ENCODE measurements around the gene TNS3.

The TNS3 gene

DNA sequence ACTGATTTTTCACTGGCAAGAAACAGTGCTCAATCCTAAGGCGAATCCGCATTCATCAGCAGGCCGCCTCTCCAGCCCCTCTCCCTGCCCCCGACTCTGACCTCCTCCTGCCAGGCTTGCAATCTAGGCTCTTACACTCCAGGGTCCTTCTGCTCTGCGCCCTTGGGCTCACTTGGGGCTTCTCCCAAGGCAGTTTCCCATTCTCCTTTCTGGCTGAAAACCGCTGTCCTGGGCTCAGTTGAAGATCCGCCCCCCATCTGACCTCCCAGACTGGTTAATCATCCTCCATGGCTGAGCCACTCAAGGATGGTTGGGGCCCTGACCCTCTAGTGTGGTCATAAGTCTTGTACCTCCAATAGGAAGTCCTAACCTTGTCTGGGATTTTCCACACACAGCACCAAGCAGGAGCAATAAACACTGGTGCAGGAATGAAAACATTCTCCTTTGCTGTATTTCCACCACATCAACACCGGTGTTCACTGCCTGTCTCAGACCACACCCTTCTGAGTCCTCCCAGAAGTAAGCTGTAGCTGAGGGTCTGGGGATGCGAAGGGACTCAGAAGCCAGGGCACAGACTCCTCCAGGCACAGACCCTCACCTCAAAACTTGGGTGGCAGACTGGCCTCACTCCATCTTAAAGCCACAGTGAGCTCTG, 42.4 kb downstream of the TNS3 start:
- Histone ChIP-seq H3K36me3 (replicated peaks; ENCODE audit: insufficient read depth, low read length) (no peaks in the 10 kb centered on the region), H3K4me3 (ENCODE audit: low read length) (no peak overlapping the region), H2AFZ (ENCODE audit: low read length) (no peak overlapping the region), H3K9ac (ENCODE audit: low read length) (no peak overlapping the region), H3K4me1 (ENCODE audit: low read length) (no peaks in the 10 kb centered on the region), H3K4me2 (ENCODE audit: low read depth, low read length) (no peak overlapping the region), H3F3A (ENCODE audit: insufficient read depth, low read length) (no peaks in the 10 kb centered on the region), H3K79me2 (ENCODE audit: low read length) (peaks cover 37% of the 10 kb centered on the region), H3K9me2 (replicated peaks; ENCODE audit: insufficient read depth, low read length) (no peaks in the 10 kb centered on the region), H3K9me3 (replicated peaks; ENCODE audit: insufficient read depth, low read length) (no peaks in the 10 kb centered on the region), H3K27ac (ENCODE audit: low read length) (no peak overlapping the region), H3K27me3 (replicated peaks; ENCODE audit: insufficient read depth, low read length) (no peaks in the 10 kb centered on the region), H4K20me1 (ENCODE audit: insufficient read depth, low read length) (no peaks in the 10 kb centered on the region)
- no peak for DNase-seq
- TF ChIP-seq, protein P1, sequence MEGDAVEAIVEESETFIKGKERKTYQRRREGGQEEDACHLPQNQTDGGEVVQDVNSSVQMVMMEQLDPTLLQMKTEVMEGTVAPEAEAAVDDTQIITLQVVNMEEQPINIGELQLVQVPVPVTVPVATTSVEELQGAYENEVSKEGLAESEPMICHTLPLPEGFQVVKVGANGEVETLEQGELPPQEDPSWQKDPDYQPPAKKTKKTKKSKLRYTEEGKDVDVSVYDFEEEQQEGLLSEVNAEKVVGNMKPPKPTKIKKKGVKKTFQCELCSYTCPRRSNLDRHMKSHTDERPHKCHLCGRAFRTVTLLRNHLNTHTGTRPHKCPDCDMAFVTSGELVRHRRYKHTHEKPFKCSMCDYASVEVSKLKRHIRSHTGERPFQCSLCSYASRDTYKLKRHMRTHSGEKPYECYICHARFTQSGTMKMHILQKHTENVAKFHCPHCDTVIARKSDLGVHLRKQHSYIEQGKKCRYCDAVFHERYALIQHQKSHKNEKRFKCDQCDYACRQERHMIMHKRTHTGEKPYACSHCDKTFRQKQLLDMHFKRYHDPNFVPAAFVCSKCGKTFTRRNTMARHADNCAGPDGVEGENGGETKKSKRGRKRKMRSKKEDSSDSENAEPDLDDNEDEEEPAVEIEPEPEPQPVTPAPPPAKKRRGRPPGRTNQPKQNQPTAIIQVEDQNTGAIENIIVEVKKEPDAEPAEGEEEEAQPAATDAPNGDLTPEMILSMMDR (IDR thresholded peaks at IDR 0.05; ENCODE audit: low read length): no peak
- no peak for TF ChIP-seq EZH2phosphoT487 (IDR thresholded peaks at IDR 0.05; ENCODE audit: low read length)
- TF ChIP-seq EZH2 (optimal IDR thresholded peaks at IDR 0.05; ENCODE audit: low read depth, low read length): no peak

GRCh38 chr7:47538846-47539311, 43.0 kb downstream of the TNS3 start:
- no peak overlapping the region for H3K27ac ChIP-seq (ENCODE audit: low read length)
- H3K79me2 ChIP-seq (ENCODE audit: low read length): peaks cover 39% of the 10 kb centered on the region
- TF ChIP-seq EZH2phosphoT487 (IDR thresholded peaks at IDR 0.05; ENCODE audit: low read length): no peak
- TF ChIP-seq, protein P1 (IDR thresholded peaks at IDR 0.05; ENCODE audit: low read length): no peak
- H3K9ac ChIP-seq (ENCODE audit: low read length): no peak overlapping the region
- no peak overlapping the region for H3K4me3 ChIP-seq (ENCODE audit: low read length)
- H3K4me2 ChIP-seq (ENCODE audit: low read depth, low read length): no peak overlapping the region
- no peaks in the 10 kb centered on the region for H4K20me1 ChIP-seq (ENCODE audit: insufficient read depth, low read length)
- no peak for DNase-seq
- H3K4me1 ChIP-seq (ENCODE audit: low read length): no peaks in the 10 kb centered on the region
- H3F3A ChIP-seq (ENCODE audit: insufficient read depth, low read length): no peaks in the 10 kb centered on the region
- H3K9me2 ChIP-seq (replicated peaks; ENCODE audit: insufficient read depth, low read length): no peaks in the 10 kb centered on the region
- no peak overlapping the region for H2AFZ ChIP-seq (ENCODE audit: low read length)
- H3K9me3 ChIP-seq (replicated peaks; ENCODE audit: insufficient read depth, low read length): no peaks in the 10 kb centered on the region
- no peaks in the 10 kb centered on the region for H3K27me3 ChIP-seq (replicated peaks; ENCODE audit: insufficient read depth, low read length)
- no peaks in the 10 kb centered on the region for H3K36me3 ChIP-seq (replicated peaks; ENCODE audit: insufficient read depth, low read length)

DNA sequence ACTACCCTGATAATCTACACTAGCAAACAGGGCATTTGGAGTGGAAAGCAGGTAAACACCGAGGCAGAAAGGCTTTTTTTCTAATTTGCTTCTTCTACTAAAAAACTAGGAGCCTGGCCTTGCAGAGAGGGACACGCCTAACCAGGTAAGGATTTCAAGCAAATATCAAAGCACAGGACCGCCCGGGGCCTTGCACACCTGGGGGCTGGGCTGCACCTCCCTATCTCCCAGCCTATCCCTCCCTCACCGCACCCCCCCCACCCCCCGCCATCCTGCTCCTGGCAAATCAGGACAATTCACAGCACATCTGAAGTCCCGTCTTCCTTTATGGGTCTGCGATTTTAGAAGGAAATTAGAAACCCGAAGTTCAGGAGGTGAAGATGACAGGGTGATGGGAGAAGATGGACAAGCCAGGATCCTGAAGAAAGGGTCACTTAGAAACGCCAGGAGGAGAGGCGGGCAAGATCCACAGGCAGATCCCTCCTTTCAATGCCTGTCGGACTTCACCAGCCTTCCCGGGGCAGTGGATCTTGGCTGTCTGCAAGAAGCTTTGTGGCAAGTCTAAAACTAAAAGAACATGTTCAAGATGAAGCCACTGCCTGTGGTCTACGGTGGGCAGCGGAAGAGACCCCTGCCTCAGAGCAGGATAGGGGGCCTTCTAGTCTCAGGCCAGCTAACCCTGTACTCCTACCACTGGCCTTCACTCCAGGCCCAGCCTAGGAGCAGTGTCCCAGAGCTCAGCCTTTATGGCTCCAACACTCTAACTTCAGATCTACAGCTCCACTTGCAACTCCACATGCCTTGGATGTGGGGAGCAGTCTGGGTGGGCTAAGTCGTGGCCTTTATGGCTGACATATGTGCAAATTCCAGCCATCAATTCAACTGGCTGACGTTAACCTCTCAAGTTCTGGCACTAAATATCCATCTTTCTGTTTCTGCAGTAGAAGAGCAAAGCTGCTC, 43.9 kb downstream of the TNS3 start:
- no peaks in the 10 kb centered on the region for H3K9me2 ChIP-seq (replicated peaks; ENCODE audit: insufficient read depth, low read length)
- H3K4me1 ChIP-seq (ENCODE audit: low read length): no peaks in the 10 kb centered on the region
- DNase-seq: no peak
- no peaks in the 10 kb centered on the region for H3K9me3 ChIP-seq (replicated peaks; ENCODE audit: insufficient read depth, low read length)
- H3K79me2 ChIP-seq (ENCODE audit: low read length): peaks cover 39% of the 10 kb centered on the region
- no peak overlapping the region for H3K4me2 ChIP-seq (ENCODE audit: low read depth, low read length)
- no peaks in the 10 kb centered on the region for H3K27me3 ChIP-seq (replicated peaks; ENCODE audit: insufficient read depth, low read length)
- TF ChIP-seq EZH2 (optimal IDR thresholded peaks at IDR 0.05; ENCODE audit: low read depth, low read length) (no peak), EZH2phosphoT487 (IDR thresholded peaks at IDR 0.05; ENCODE audit: low read length) (no peak)
- TF ChIP-seq, protein P1 (IDR thresholded peaks at IDR 0.05; ENCODE audit: low read length): no peak
- no peak overlapping the region for H3K27ac ChIP-seq (ENCODE audit: low read length)
- H3K4me3 ChIP-seq (ENCODE audit: low read length): no peak overlapping the region
- H3K36me3 ChIP-seq (replicated peaks; ENCODE audit: insufficient read depth, low read length): no peaks in the 10 kb centered on the region
- no peak overlapping the region for H3K9ac ChIP-seq (ENCODE audit: low read length)
- no peaks in the 10 kb centered on the region for H3F3A ChIP-seq (ENCODE audit: insufficient read depth, low read length)
- no peak overlapping the region for H2AFZ ChIP-seq (ENCODE audit: low read length)
- H4K20me1 ChIP-seq (ENCODE audit: insufficient read depth, low read length): no peaks in the 10 kb centered on the region
